Parathyroid adenoma (tissue), 2 donors: ENCODE measurements around the gene UBR3.

Source experiments
- H2AFZ ChIP-seq: fragments of 300-600 bp; sonication (generic); one replicate; pipeline ENCODE4 v1.7.0; 2017; ENCODE audit warnings: antibody characterized with exemption, mild to moderate bottlenecking
- H3K27ac ChIP-seq: fragments of 300-600 bp; sonication (generic); one replicate; pipeline ENCODE4 v1.7.0; 2017
- H3K27me3 ChIP-seq: fragments of 300-600 bp; sonication (generic); one replicate; pipeline ENCODE4 v1.7.0; 2017; ENCODE audit warnings: low read length; ENCODE audit not compliant: control insufficient read depth, insufficient read depth
- H3K36me3 ChIP-seq: fragments of 300-600 bp; sonication (generic); one replicate; pipeline ENCODE4 v1.7.0; 2017; ENCODE audit warnings: low read length; ENCODE audit not compliant: control insufficient read depth, insufficient read depth
- H3K4me1 ChIP-seq: fragments of 300-600 bp; sonication (generic); one replicate; pipeline ENCODE4 v1.7.0; 2017; ENCODE audit warnings: control low read depth
- H3K4me2 ChIP-seq: fragments of 300-600 bp; sonication (generic); one replicate; pipeline ENCODE4 v1.7.0; 2017; ENCODE audit warnings: low read length
- H3K4me3 ChIP-seq: fragments of 300-600 bp; sonication (generic); one replicate; pipeline ENCODE4 v1.7.0; 2017; ENCODE audit warnings: low read depth, low read length
- H3K79me2 ChIP-seq: fragments of 300-600 bp; sonication (generic); one replicate; pipeline ENCODE4 v1.7.0; 2017; ENCODE audit warnings: control low read depth
- H3K9ac ChIP-seq: fragments of 300-600 bp; sonication (generic); one replicate; pipeline ENCODE4 v1.7.0; 2017; ENCODE audit warnings: mild to moderate bottlenecking
- H3K9me3 ChIP-seq: fragments of 300-600 bp; sonication (generic); one replicate; pipeline ENCODE4 v1.7.0; 2017; ENCODE audit warnings: low read length; ENCODE audit not compliant: control insufficient read depth
- CTCF ChIP-seq: fragments of 300-600 bp; sonication (generic); IDR thresholded peaks from one replicate; pipeline ENCODE4 v1.7.0; 2017; ENCODE audit warnings: antibody characterized with exemption, mild to moderate bottlenecking
- donor health status: primary hyperparathyroidism.

The UBR3 gene

GRCh38 chr2:169823996-169824372 lies 3.3 kb upstream of the UBR3 start:
- Histone ChIP-seq H3K27me3 (no peaks in the 10 kb centered on the region), H3K4me3 (peak overlapping the region; percentile 84), H3K79me2 (peaks cover 4% of the 10 kb centered on the region), H3K36me3 (no peaks in the 10 kb centered on the region), H3K9ac (no peak overlapping the region), H3K27ac (peak overlapping the region; percentile 58), H3K4me2 (peak overlapping the region; percentile 82), H3K4me1 (peaks cover 6% of the 10 kb centered on the region), H3K9me3 (no peaks in the 10 kb centered on the region), H2AFZ (peak overlapping the region; percentile 88)
- TF ChIP-seq CTCF: no peak

DNA sequence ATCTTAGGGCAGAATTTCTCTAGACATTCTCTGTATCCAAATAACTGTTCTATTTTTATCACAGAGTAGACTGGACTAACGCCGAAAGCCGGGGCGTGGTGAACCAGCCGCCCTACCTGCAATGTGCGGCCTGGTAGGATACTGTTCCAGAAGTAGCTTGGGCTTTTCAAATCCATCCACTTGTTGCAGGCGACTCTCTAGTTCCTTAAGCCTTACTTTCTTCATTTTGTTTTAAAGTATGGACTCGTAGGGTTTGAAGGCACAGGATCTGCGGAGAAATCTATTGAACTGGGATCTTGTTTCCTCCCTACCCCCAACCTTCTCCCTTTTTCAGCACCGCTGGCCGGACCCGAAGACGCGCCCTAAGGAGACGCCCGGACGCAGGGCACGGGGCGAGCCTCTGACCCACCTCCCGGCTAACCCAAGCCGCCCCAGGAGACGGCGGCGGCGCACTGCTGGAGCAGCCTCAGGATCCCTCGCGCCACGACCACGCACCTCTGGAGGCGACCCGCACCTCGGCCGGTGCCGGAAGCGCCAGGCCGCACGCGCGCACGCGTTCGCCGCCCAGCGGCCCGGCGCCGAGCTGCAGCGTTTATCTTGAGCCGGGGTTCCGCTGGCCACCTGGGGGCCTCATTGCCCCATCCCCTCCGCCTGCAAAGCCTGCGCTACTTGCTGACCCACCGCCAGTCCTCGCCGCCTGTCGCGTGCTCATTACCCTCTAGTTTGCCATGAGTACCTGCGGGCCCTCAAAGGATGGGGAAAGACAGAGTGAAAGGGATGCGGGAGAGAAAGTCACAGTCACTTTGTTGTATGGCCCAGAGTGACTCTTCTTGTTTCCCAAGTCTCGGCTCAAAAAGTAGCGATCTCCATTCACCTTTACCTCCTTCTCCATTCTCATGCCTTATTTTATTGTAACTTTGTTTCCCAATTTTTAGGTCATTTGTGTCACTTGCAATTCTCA lies 2.6 kb upstream of the UBR3 start, which contains the start of gene METTL5:
METTL5 (minus strand) TSS at position 533 of the 961 bp plus-strand sequence; CDS start at position 225, 308 bp downstream.
- H3K79me2 ChIP-seq: peaks cover 6% of the 10 kb centered on the region
- H3K36me3 ChIP-seq: no peaks in the 10 kb centered on the region
- H3K9me3 ChIP-seq: no peaks in the 10 kb centered on the region
- H2AFZ ChIP-seq: peak within 1 kb of the TSS; percentile 88
- peaks cover 6% of the 10 kb centered on the region for H3K4me1 ChIP-seq
- peak within 1 kb of the TSS; percentile 58 for H3K27ac ChIP-seq
- H3K9ac ChIP-seq: no peak within 1 kb of the TSS
- H3K4me3 ChIP-seq: peak within 1 kb of the TSS; percentile 84
- H3K27me3 ChIP-seq: no peaks in the 10 kb centered on the region
- peak within 1 kb of the TSS; percentile 82 for H3K4me2 ChIP-seq
- TF ChIP-seq CTCF: peak; percentile 99

- H3K9me3 ChIP-seq: no peaks in the 10 kb centered on the region
- peaks cover 34% of the 10 kb centered on the region for H3K79me2 ChIP-seq
- no peaks in the 10 kb centered on the region for H3K36me3 ChIP-seq
- TF ChIP-seq CTCF: no peak
- peak overlapping the region; percentile 41 for H2AFZ ChIP-seq
- no peaks in the 10 kb centered on the region for H3K27me3 ChIP-seq
- peak overlapping the region; percentile 77 for H3K4me3 ChIP-seq
- peak overlapping the region; percentile 91 for H3K4me2 ChIP-seq
- H3K9ac ChIP-seq: peak overlapping the region; percentile 1
- H3K4me1 ChIP-seq: peaks cover 14% of the 10 kb centered on the region
- H3K27ac ChIP-seq: peak overlapping the region; percentile 60
Measured at GRCh38 chr2:169828141-169828811, 1.0 kb downstream of the UBR3 start.

- no peak overlapping the region for H3K9ac ChIP-seq
- no peaks in the 10 kb centered on the region for H3K9me3 ChIP-seq
- no peak overlapping the region for H2AFZ ChIP-seq
- no peaks in the 10 kb centered on the region for H3K27me3 ChIP-seq
- H3K27ac ChIP-seq: no peak overlapping the region
- H3K4me1 ChIP-seq: peaks cover 10% of the 10 kb centered on the region
- no peak for TF ChIP-seq CTCF
- no peak overlapping the region for H3K4me3 ChIP-seq
- no peak overlapping the region for H3K4me2 ChIP-seq
- H3K79me2 ChIP-seq: peaks cover 66% of the 10 kb centered on the region
- no peaks in the 10 kb centered on the region for H3K36me3 ChIP-seq
Measured at GRCh38 chr2:169834401-169834800, 7.1 kb downstream of the UBR3 start.
